ENCODE results near the gene TTC38.
"Not testable (repeated sequence)": the region's sequence is repeated elsewhere in the genome, so short reads cannot be mapped to it uniquely, and the experiment has no call there.

Gene TTC38

GRCh38 chr22:46247443-46247975 lies 20.3 kb upstream of the TTC38 start:
- DNase-seq, result no peak

DNA sequence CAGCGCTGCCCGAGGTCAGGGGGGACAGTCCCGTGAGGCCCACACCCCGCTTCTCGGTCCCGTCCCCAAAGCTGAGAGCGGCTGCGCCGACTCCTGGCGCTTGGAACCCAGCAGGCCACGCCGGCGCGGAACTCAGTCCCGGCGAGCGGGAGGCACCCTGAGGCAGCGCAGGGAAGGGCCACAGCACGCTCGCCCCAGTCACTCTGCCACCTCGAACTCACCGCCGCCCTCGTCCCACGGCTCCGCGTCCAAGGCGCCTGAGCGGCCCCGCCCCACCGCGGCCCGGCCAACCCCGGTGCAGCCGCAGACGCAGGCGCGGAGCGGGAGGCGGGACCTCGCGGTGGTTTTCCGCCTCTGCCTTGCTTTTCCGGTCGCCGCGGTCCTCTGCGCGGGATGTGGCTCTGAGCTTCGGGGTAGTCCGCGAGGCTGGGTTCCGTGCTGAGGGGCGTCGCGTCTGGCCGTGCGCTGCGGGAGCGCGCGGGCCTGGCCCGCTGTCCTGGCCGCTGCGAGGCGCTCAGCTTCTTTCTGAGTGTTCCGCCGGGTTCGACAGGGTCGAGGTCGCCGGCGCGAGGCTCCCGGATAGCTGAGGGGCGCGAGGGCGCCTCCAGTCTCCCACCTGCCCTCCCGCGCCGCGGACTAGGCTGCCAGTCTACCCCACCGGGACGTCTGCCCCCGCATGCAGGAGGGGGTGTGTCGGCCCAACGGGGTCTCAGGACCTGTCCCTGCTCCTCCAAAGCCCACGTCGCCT lies 17.6 kb upstream of the TTC38 start, which contains the start of gene CDPF1:
Gene CDPF1 (minus strand): TSS at position 259 of the 748 bp plus-strand sequence. CDS start 2,009 bp downstream, outside the sequence.
- DNase-seq, result peak; percentile 83

- DNase-seq, result no peak
Observed at GRCh38 chr22:46250783-46251125, 17.1 kb upstream of the TTC38 start.

- DNase-seq, result no peak
Observed at GRCh38 chr22:46251266-46251665, 16.5 kb upstream of the TTC38 start.

- no peak for DNase-seq
Observed at GRCh38 chr22:46251816-46252380, 15.9 kb upstream of the TTC38 start.

DNA sequence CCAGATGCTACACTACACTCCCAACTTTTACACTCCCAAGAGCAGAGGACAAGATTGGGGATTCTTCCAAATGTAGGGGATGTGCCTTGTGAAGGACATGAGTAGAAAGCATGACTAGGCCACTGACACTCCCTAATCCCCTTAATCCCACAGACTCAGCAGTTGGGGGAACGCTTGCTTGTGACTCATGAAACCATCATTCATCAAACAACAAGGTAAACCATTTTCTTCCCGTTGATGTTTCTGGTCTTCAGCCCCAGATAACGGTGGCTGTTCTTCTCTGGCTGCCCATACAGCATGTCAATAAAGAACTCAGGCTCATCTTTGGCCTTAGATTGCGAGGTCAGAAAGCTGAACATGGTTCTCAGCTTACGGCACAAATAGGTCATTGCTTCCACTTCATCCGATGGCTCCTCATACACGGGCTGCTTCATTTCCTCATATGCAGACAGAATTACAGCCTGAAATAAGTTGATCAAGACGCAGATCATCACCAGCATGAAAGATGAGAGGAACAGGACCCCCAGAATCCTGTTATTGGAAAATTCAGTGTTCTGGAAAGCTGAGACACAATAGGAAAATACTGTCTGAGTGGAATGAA lies 11.3 kb upstream of the TTC38 start:
- no peak for DNase-seq

GRCh38 chr22:46259374-46259773 lies 8.4 kb upstream of the TTC38 start:
- no peak for DNase-seq

GRCh38 chr22:46260038-46260437 lies 7.8 kb upstream of the TTC38 start:
- no peak for DNase-seq

DNA sequence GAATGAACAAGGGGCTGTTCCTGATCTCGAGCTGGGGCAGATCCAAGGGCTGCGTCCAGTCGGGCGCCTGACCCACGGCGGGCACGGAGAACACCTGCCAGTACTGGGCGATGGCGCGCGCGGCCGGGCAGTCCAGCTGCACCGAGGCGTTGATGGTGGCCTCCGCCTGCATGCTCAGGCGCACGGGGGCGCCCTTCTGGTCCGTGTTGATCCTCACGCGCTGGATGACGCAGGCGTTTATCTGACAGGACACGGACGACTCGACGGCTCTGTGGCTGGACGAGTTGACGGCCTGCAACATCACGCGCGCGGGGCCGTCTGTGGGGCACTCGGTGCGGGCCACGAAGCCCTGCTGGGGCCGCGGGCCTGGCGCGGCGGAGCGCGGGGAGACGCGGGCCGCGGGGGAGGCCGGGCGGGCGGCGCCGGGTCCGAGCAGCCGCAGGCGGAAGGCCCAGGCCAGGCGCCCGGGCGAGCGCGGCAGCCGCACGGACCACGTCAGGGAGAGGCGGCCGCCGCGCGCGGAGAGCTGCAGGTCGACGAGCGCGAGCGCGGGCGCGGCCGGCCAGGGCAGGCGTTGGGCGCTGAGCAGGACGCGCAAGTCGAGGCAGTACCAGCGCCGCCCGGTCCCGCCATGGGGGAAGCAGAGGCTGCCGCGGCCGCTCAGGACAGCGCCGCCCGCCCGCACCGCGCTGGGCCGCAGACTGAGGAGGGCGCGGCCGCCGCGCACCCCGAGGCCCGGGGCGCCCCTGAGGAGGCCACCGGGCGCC lies 5.2 kb upstream of the TTC38 start:
- DNase-seq, result no peak

DNA sequence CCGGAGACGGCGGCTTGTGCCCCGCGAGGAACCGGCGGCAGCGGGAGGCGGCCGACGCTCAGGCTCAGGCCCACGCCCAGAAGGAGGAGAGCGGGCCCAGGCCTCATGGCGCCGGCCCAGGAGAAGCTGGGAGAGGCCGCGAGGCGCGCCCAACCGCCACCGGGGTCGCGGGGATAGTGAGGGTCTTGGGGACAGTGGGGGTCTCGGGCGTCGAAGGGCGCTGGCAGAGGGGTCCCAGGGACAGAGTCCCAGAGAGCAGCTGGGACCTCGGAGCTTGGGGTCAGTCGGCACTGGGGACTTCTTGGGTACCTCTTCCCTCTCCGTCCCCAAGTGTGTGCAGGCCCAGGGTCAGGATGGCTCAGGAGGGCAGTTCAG lies 4.6 kb upstream of the TTC38 start, which contains the start of gene PKDREJ:
Gene PKDREJ (minus strand): TSS at position 128 of the 375 bp plus-strand sequence. CDS start 21 bp downstream, at position 107.
- no peak for DNase-seq

GRCh38 chr22:46264520-46264919 lies 3.3 kb upstream of the TTC38 start:
- DNase-seq, result not testable (repeated sequence)

- not testable (repeated sequence) for DNase-seq
Observed at GRCh38 chr22:46265627-46266026, 2.2 kb upstream of the TTC38 start.

DNA sequence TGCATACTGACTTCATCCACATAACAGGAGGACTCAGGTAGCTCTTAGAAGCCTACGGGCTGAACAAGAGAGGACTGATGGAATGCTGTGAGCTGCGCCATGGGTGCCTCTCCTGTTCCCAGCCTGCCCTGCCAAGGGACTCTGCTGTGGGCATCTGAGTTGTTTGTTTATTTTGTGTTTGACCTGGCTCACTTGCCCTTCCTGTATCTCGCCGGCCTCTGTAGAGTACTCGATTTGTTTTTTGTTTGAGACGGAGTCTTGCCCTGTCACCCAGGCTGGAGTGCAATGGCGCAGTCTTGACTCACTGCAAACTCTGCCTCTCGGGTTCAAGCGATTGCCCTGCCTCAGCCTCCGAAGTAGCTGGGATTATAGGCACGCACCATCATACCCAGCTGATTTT lies 1.8 kb downstream of the TTC38 start:
- DNase-seq, result no peak

DNA sequence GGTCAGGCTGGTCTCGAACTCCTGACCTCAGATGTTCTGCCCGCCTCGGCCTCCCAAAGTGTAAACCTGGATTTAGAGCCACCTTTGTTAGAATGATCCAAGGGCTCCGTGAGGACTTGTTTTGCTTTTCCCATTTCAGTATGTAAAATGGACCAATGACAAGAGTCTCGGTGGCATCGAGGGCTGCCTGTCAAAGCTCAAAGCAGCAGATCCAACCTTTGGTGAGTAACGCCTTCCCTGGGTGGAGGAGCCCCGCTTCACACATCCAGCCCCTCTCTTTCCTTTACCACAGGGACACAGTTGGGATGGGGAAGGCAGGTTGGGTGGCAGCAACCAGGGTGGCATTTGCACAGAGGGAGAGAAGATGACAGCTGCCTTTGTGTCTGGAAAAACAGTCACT lies 4.4 kb downstream of the TTC38 start:
- DNase-seq, result no peak

GRCh38 chr22:46272762-46273431 lies 5.1 kb downstream of the TTC38 start:
- no peak for DNase-seq

GRCh38 chr22:46273432-46274148 lies 5.8 kb downstream of the TTC38 start:
- no peak for DNase-seq

DNA sequence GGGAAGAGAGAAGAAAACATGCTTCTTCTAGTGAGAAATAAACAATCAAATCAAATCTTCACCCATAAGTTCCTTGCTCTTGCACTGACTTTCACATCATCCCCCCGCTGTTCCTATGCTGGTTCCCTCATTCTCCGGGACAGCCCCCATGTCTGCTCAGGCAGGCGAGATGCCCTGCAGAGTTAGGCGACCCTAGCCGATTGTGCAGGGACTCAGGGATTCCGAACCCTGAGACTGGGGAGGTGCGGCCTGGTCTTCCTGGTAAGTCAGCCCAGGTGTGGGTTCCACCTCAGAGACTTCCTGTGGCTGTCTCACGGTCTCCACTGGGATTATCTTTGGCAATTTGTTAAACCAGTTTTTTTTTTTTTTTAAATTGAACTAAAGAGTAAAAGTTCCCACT lies 6.6 kb downstream of the TTC38 start:
- no peak for DNase-seq

- DNase-seq, result no peak
Observed at GRCh38 chr22:46275455-46276122, 7.8 kb downstream of the TTC38 start.

GRCh38 chr22:46276563-46276962 lies 8.8 kb downstream of the TTC38 start:
- no peak for DNase-seq

GRCh38 chr22:46278656-46279645 lies 11.1 kb downstream of the TTC38 start:
- no peak for DNase-seq

Data from NCI-H1105 (cell line).